Activated T-cell treated with anti-CD3 and anti-CD28 coated beads, Interleukin-2, amount 50 U/mL, for 72 hours (primary cell): ENCODE data around the gene CLN3. TPM values are rescaled to one million over a fixed set of nuclear protein-coding genes. Genes with fewer than 3 reads are reported as not detected.
"Not testable (repeated sequence)": the region's sequence is repeated elsewhere in the genome, so short reads cannot be mapped to it uniquely, and the experiment has no call there.

ENCODE experiments used
- ATAC-seq, 2 donors: fragments of 150-1000 bp; cut with Tn5 transposase; replicated peaks in 1 of 2; 2 replicates each; pipeline ENCODE4 v1.10.0; 2021; ENCODE audit warnings: moderate library complexity in 2 of 2, mild to moderate bottlenecking in 1 of 2
- DNase-seq, 2 donors: peaks; one replicate each; pipeline ENCODE4 v3.0.0; 2021 to 2022; ENCODE audit warnings: mixed read lengths in 1 of 2
- H3K27ac Mint-ChIP-seq: one replicate; pipeline ENCODE4 v1.8.0; 2022; ENCODE audit warnings: mild to moderate bottlenecking, moderate library complexity, mixed read lengths
- H3K27me3 Mint-ChIP-seq: one replicate; pipeline ENCODE4 v1.8.0; 2022; ENCODE audit warnings: low read depth, mixed read lengths
- H3K36me3 Mint-ChIP-seq, 2 donors: one replicate each; pipeline ENCODE4 v1.8.0; 2022; ENCODE audit warnings: mixed read lengths in 2 of 2, mild to moderate bottlenecking in 1 of 2; ENCODE audit not compliant: insufficient read depth in 2 of 2
- H3K4me1 Mint-ChIP-seq: one replicate; pipeline ENCODE4 v1.8.0; 2022; ENCODE audit warnings: low read depth, mixed read lengths
- H3K4me3 Mint-ChIP-seq, 2 donors: one replicate each; pipeline ENCODE4 v1.8.0; 2022; ENCODE audit warnings: mild to moderate bottlenecking in 2 of 2, mixed read lengths in 2 of 2, moderate library complexity in 2 of 2
- H3K9me3 Mint-ChIP-seq, 2 donors: one replicate each; pipeline ENCODE4 v1.8.0; 2022; ENCODE audit warnings: mixed read lengths in 2 of 2
- total RNA-seq, 2 donors: library from RNA; stranded (reverse); gene quantifications; one replicate each; pipeline ENCODE4 v1.2.3, GENCODE V29; 2022

Gene CLN3
- total RNA-seq, 2 donors from 2014 or later: 22.4 to 30.1 TPM

GRCh38 chr16:28527100-28527785 lies 35.4 kb upstream of the CLN3 start:
- not testable (repeated sequence) for ATAC-seq, H3K27me3 Mint-ChIP-seq, H3K36me3 Mint-ChIP-seq, H3K9me3 Mint-ChIP-seq, H3K27ac Mint-ChIP-seq, DNase-seq, H3K4me3 Mint-ChIP-seq
- peaks cover 13% of the 10 kb centered on the region for H3K4me1 Mint-ChIP-seq

- H3K4me3 Mint-ChIP-seq: no peak overlapping the region
- no peak for DNase-seq
- H3K4me1 Mint-ChIP-seq: peaks cover 7% of the 10 kb centered on the region
- no peaks in the 10 kb centered on the region for H3K9me3 Mint-ChIP-seq
- H3K27me3 Mint-ChIP-seq: no peaks in the 10 kb centered on the region
- H3K27ac Mint-ChIP-seq: no peak overlapping the region
- no peaks in the 10 kb centered on the region for H3K36me3 Mint-ChIP-seq
- no peak for ATAC-seq
Observed at GRCh38 chr16:28526201-28527099, 34.6 kb upstream of the CLN3 start.

GRCh38 chr16:28524681-28525171 lies 32.9 kb upstream of the CLN3 start:
- DNase-seq: no peak
- H3K36me3 Mint-ChIP-seq: no peaks in the 10 kb centered on the region
- H3K27ac Mint-ChIP-seq: no peak overlapping the region
- H3K27me3 Mint-ChIP-seq: no peaks in the 10 kb centered on the region
- peaks cover 7% of the 10 kb centered on the region for H3K4me1 Mint-ChIP-seq
- H3K4me3 Mint-ChIP-seq: no peak overlapping the region
- H3K9me3 Mint-ChIP-seq: no peaks in the 10 kb centered on the region
- peak; percentile 46 to 56 for ATAC-seq

- no peaks in the 10 kb centered on the region for H3K9me3 Mint-ChIP-seq
- no peaks in the 10 kb centered on the region for H3K27me3 Mint-ChIP-seq
- no peak overlapping the region for H3K27ac Mint-ChIP-seq
- H3K36me3 Mint-ChIP-seq: no peaks in the 10 kb centered on the region
- DNase-seq: peak; percentile 12 to 15
- peak; percentile 50 to 54 for ATAC-seq
- peaks cover 7% of the 10 kb centered on the region for H3K4me1 Mint-ChIP-seq
- H3K4me3 Mint-ChIP-seq: no peak overlapping the region
Observed at GRCh38 chr16:28522792-28523191, 30.9 kb upstream of the CLN3 start.

- no peak overlapping the region for H3K27ac Mint-ChIP-seq
- H3K4me1 Mint-ChIP-seq: peaks cover 7% of the 10 kb centered on the region
- H3K9me3 Mint-ChIP-seq: no peaks in the 10 kb centered on the region
- H3K27me3 Mint-ChIP-seq: no peaks in the 10 kb centered on the region
- ATAC-seq (no peak), DNase-seq (no peak)
- H3K36me3 Mint-ChIP-seq: no peaks in the 10 kb centered on the region
- no peak overlapping the region for H3K4me3 Mint-ChIP-seq
Observed at GRCh38 chr16:28521436-28521835, 29.6 kb upstream of the CLN3 start.

- H3K9me3 Mint-ChIP-seq: no peaks in the 10 kb centered on the region
- peaks cover 7% of the 10 kb centered on the region for H3K4me1 Mint-ChIP-seq
- ATAC-seq: no peak
Observed at GRCh38 chr16:28520672-28521071, 28.8 kb upstream of the CLN3 start.

GRCh38 chr16:28514246-28514645 lies 22.4 kb upstream of the CLN3 start:
- no peaks in the 10 kb centered on the region for H3K36me3 Mint-ChIP-seq
- H3K27me3 Mint-ChIP-seq: no peaks in the 10 kb centered on the region
- no peaks in the 10 kb centered on the region for H3K9me3 Mint-ChIP-seq
- H3K4me3 Mint-ChIP-seq: no peak overlapping the region
- DNase-seq (no peak), ATAC-seq (no peak)
- no peak overlapping the region for H3K27ac Mint-ChIP-seq
- no peaks in the 10 kb centered on the region for H3K4me1 Mint-ChIP-seq

More at GRCh38 chr16:28520672-28521071, 28.8 kb upstream of the CLN3 start:
- DNase-seq: no peak
- Mint-ChIP-seq H3K27me3 (no peaks in the 10 kb centered on the region), H3K4me3 (no peak overlapping the region), H3K36me3 (no peaks in the 10 kb centered on the region), H3K27ac (no peak overlapping the region)

GRCh38 chr16:28513484-28514181 lies 21.8 kb upstream of the CLN3 start:
- no peaks in the 10 kb centered on the region for H3K4me1 Mint-ChIP-seq
- DNase-seq (no peak), ATAC-seq (no peak)
- H3K27me3 Mint-ChIP-seq: no peaks in the 10 kb centered on the region
- no peaks in the 10 kb centered on the region for H3K36me3 Mint-ChIP-seq
- H3K27ac Mint-ChIP-seq: no peak overlapping the region
- H3K9me3 Mint-ChIP-seq: no peaks in the 10 kb centered on the region
- H3K4me3 Mint-ChIP-seq: no peak overlapping the region

GRCh38 chr16:28511801-28512789 lies 20.2 kb upstream of the CLN3 start:
- DNase-seq (no peak), ATAC-seq (no peak)
- no peak overlapping the region for H3K4me3 Mint-ChIP-seq
- no peaks in the 10 kb centered on the region for H3K27me3 Mint-ChIP-seq
- no peaks in the 10 kb centered on the region for H3K36me3 Mint-ChIP-seq
- no peaks in the 10 kb centered on the region for H3K9me3 Mint-ChIP-seq
- no peak overlapping the region for H3K27ac Mint-ChIP-seq
- H3K4me1 Mint-ChIP-seq: peaks cover 14% of the 10 kb centered on the region

- no peak for DNase-seq
- no peak overlapping the region for H3K27ac Mint-ChIP-seq
- ATAC-seq: no peak
Observed at GRCh38 chr16:28511031-28511430, 19.2 kb upstream of the CLN3 start.

GRCh38 chr16:28505489-28506137 lies 13.7 kb upstream of the CLN3 start:
- ATAC-seq (no peak), DNase-seq (no peak)
- no peak overlapping the region for H3K4me3 Mint-ChIP-seq
- no peaks in the 10 kb centered on the region for H3K36me3 Mint-ChIP-seq
- peaks cover 22% of the 10 kb centered on the region for H3K4me1 Mint-ChIP-seq
- H3K27ac Mint-ChIP-seq: no peak overlapping the region
- H3K9me3 Mint-ChIP-seq: no peaks in the 10 kb centered on the region
- no peaks in the 10 kb centered on the region for H3K27me3 Mint-ChIP-seq

More at GRCh38 chr16:28511031-28511430, 19.2 kb upstream of the CLN3 start:
- no peaks in the 10 kb centered on the region for H3K36me3 Mint-ChIP-seq
- H3K4me1 Mint-ChIP-seq: peaks cover 22% of the 10 kb centered on the region
- H3K27me3 Mint-ChIP-seq: no peaks in the 10 kb centered on the region
- no peaks in the 10 kb centered on the region for H3K9me3 Mint-ChIP-seq
- no peak overlapping the region for H3K4me3 Mint-ChIP-seq
